HepG2 (cell line): ENCODE measurements around the gene AUTS2. TPM values are rescaled to one million over a fixed set of nuclear protein-coding genes. Genes with fewer than 3 reads are reported as not detected.

Experiments
- ATAC-seq: fragments of 200-7000 bp; cut with Tn5 transposase; 3 replicates; pipeline ENCODE4 v1.9.1; 2020; ENCODE audit warnings: mild to moderate bottlenecking, moderate library complexity
- BruUV-seq: library from RNA; stranded (reverse); fragments of 400-500 nt; replicated peaks from 2 replicates; lab custom pipeline; 2021; lab: Mats Ljungman, UMichigan
- CTCF ChIA-PET: fragments of 300-600 bp; formaldehyde crosslinking; extraction: SDS; loops from one replicate; lab custom pipeline; 2021; ENCODE audit warnings: low total read pairs, inconsistent platforms, low intra/inter-chr PET ratio; lab: Yijun Ruan, JAX
- POLR2A ChIA-PET: fragments of 350-600 bp; sonication (Branson Sonifier 250); formaldehyde crosslinking; loops from one replicate; lab custom pipeline; 2020; ENCODE audit warnings: antibody characterized with exemption, inconsistent platforms; lab: Yijun Ruan, JAX
- DNase-seq: peaks from one replicate; pipeline ENCODE4 v3.0.0-alpha.2; 2015; ENCODE audit warnings: low spot score
- FAIRE-seq: peaks from 3 replicates; lab custom pipeline; 2011; peaks lifted over from hg19 to GRCh38; lab: Jason Lieb, UNC
- H2AFZ ChIP-seq: one replicate; pipeline ENCODE4 v1.6.1; 2011; ENCODE audit warnings: low read length, inconsistent platforms
- H3K27ac ChIP-seq: fragments of 300-600 bp; 3 replicates; pipeline ENCODE4 v1.8.0; 2011; ENCODE audit warnings: mixed run types, mild to moderate bottlenecking, mixed read lengths, low read length, inconsistent platforms; ENCODE audit not compliant: insufficient read depth; ENCODE audit errors: extremely low read length
- H3K27me3 ChIP-seq, 2 experiments: fragments of 200-600 bp in 1 of 2; 2 replicates in 1 of 2; 3 replicates in 1 of 2; pipeline versions ENCODE4 v1.6.0 to v1.8.0; 2011; ENCODE audit warnings: low read length in 2 of 2, mild to moderate bottlenecking in 2 of 2, moderate library complexity in 2 of 2, inconsistent platforms in 1 of 2; ENCODE audit not compliant: insufficient read depth in 2 of 2, control insufficient read depth in 1 of 2
- H3K36me3 ChIP-seq, 2 experiments: fragments of 200-600 bp in 1 of 2; replicated peaks in 1 of 2; 2 replicates in 1 of 2; 3 replicates in 1 of 2; pipeline versions ENCODE4 v1.5.1 to v1.8.0; 2011; ENCODE audit warnings: low read length in 2 of 2, inconsistent platforms in 1 of 2; ENCODE audit not compliant: insufficient read depth in 2 of 2, control insufficient read depth in 1 of 2
- H3K4me1 ChIP-seq: 2 replicates; pipeline ENCODE4 v1.5.1; 2012; ENCODE audit warnings: low read length, inconsistent platforms; ENCODE audit not compliant: insufficient read depth
- H3K4me2 ChIP-seq: 2 replicates; pipeline ENCODE4 v1.6.0; 2011; ENCODE audit warnings: low read depth, low read length, inconsistent platforms
- H3K4me3 ChIP-seq, 3 experiments: fragments of 200-600 bp in 1 of 3; sonication (generic), shearing (Covaris generic) in 1 of 3; replicated peaks in 1 of 3; 2 replicates each; pipeline ENCODE4 v1.5.1; 2011 to 2016; ENCODE audit warnings: low read length in 3 of 3, inconsistent platforms in 2 of 3, low read depth in 2 of 3, mild to moderate bottlenecking in 2 of 3, control low read depth in 1 of 3, mixed read lengths in 1 of 3; ENCODE audit not compliant: insufficient read depth in 1 of 3
- H3K79me2 ChIP-seq: one replicate; pipeline ENCODE4 v1.6.1; 2011; ENCODE audit warnings: low read length, inconsistent platforms; ENCODE audit not compliant: insufficient read depth
- H3K9ac ChIP-seq: 2 replicates; pipeline ENCODE4 v1.6.0; 2011; ENCODE audit warnings: mild to moderate bottlenecking, low read depth, low read length, inconsistent platforms; ENCODE audit not compliant: insufficient read depth
- H3K9me3 ChIP-seq: 2 replicates; pipeline ENCODE4 v1.5.1; 2012; ENCODE audit warnings: mild to moderate bottlenecking, low read length
- H4K20me1 ChIP-seq: 2 replicates; pipeline ENCODE4 v1.6.0; 2011; ENCODE audit warnings: inconsistent platforms, mild to moderate bottlenecking, low read length, moderate library complexity; ENCODE audit not compliant: insufficient read depth
- AHR ChIP-seq: IDR thresholded peaks from 2 replicates; pipeline ENCODE4 v1.6.1; 2018; ENCODE audit warnings: missing genetic modification reagents, missing compliant biosample characterization
- BCL6 ChIP-seq: IDR thresholded peaks from 2 replicates; pipeline ENCODE4 v1.6.1; 2016; ENCODE audit warnings: missing genetic modification reagents, missing compliant biosample characterization
- BRCA1 ChIP-seq: sonication (generic); formaldehyde crosslinking; IDR thresholded peaks from 2 replicates; pipeline ENCODE4 v1.4.0; 2020; ENCODE audit warnings: missing genetic modification reagents
- GATAD2A ChIP-seq: IDR thresholded peaks from 2 replicates; pipeline ENCODE4 v1.6.1; 2016
- KDM3A ChIP-seq: IDR thresholded peaks from 2 replicates; pipeline ENCODE4 v1.6.1; 2018; ENCODE audit warnings: low read depth, missing compliant biosample characterization
- MAFF ChIP-seq: IDR thresholded peaks from 2 replicates; pipeline ENCODE4 v1.6.1; 2011; ENCODE audit warnings: low read depth, low read length, improper control_type of control experiment
- MEIS1 ChIP-seq: sonication (generic); formaldehyde crosslinking; IDR thresholded peaks from 2 replicates; pipeline ENCODE4 v1.9.0; 2021; ENCODE audit warnings: mild to moderate bottlenecking, missing genetic modification reagents, moderate library complexity, borderline replicate concordance
- NPAS2 ChIP-seq: sonication (generic); formaldehyde crosslinking; IDR thresholded peaks from 2 replicates; pipeline ENCODE4 v1.8.0; 2022; ENCODE audit warnings: mild to moderate bottlenecking, missing genetic modification reagents, borderline replicate concordance
- SMAD9 ChIP-seq: sonication (generic); formaldehyde crosslinking; IDR thresholded peaks from 2 replicates; pipeline ENCODE4 v1.5.1; 2020; ENCODE audit warnings: mild to moderate bottlenecking, missing genetic modification reagents
- ZNF251 ChIP-seq: sonication (generic); formaldehyde crosslinking; IDR thresholded peaks from 2 replicates; pipeline ENCODE4 v1.9.0; 2021; ENCODE audit warnings: mild to moderate bottlenecking, missing genetic modification reagents
- ZNF362 ChIP-seq: sonication (generic); formaldehyde crosslinking; IDR thresholded peaks from 2 replicates; pipeline ENCODE4 v1.4.0; 2020; ENCODE audit warnings: missing genetic modification reagents, mild to moderate bottlenecking, borderline replicate concordance
- ZNF432 ChIP-seq: sonication (generic); formaldehyde crosslinking; IDR thresholded peaks from 2 replicates; pipeline ENCODE4 v1.5.0; 2020; ENCODE audit warnings: missing genetic modification reagents, mild to moderate bottlenecking, borderline replicate concordance
- WGBS: methylation state at CpG from one replicate; pipeline ENCODE4 v1.1.6; 2017; ENCODE audit warnings: low lambda C conversion rate; 5-methylcytosine and 5-hydroxymethylcytosine counted together
- in situ Hi-C: cut with HindIII; loops from 2 replicates; pipeline ENCODE4 v1.10.0; 2017; ENCODE audit warnings: low pct_unique_long_range_greater_than_20kb; ENCODE audit not compliant: extremely low pct_ligation_motif_present
- intact Hi-C: fragments of 100-400 bp; cut with micrococcal nuclease; formaldehyde crosslinking; loops from one replicate; pipeline ENCODE4 v1.10.0; 2022; ENCODE audit not compliant: unreplicated experiment
- polyA plus RNA-seq, 8 experiments: library from polyadenylated mRNA; depleted of rRNA in 3 of 8; stranded (reverse) in 7 of 8; unstranded in 1 of 8; fragments of >200 nt; fragmentation: Illumina TruSeq in 4 of 8; extraction: Trizol in 4 of 8; gene quantifications; 2 replicates each; pipeline versions ENCODE4 v1.2.1 to v1.2.3, GENCODE V29; 2011 to 2016; ENCODE audit warnings: low read depth in 4 of 8, missing spikeins in 1 of 8, mixed read lengths in 1 of 8; ENCODE audit not compliant: insufficient read depth in 1 of 8
- total RNA-seq, 5 experiments: library from RNA; depleted of rRNA; stranded (reverse); fragments of >200 nt; fragmentation: Illumina TruSeq; extraction: Trizol; gene quantifications; 2 replicates each; pipeline ENCODE4 v1.2.3, GENCODE V29; 2016; ENCODE audit warnings: low read depth in 1 of 5
- TF ChIP-seq, protein P1 (sequence below): sonication (generic); formaldehyde crosslinking; IDR thresholded peaks from 2 replicates; pipeline ENCODE4 v1.4.0; 2020; ENCODE audit warnings: missing genetic modification reagents
- TF ChIP-seq, protein P2 (sequence below), 2 experiments: sonication (generic) in 1 of 2; formaldehyde crosslinking in 1 of 2; IDR thresholded peaks; 2 replicates each; pipeline versions ENCODE4 v1.6.1 to v1.9.0; 2014 to 2022; ENCODE audit warnings: antibody characterized with exemption in 1 of 2, borderline replicate concordance in 1 of 2, inconsistent platforms in 1 of 2, low read depth in 1 of 2, missing genetic modification reagents in 1 of 2
- TF ChIP-seq, protein P3 (sequence below): sonication (generic); formaldehyde crosslinking; IDR thresholded peaks from 2 replicates; pipeline ENCODE4 v1.5.1; 2020; ENCODE audit warnings: missing genetic modification reagents, mild to moderate bottlenecking, borderline replicate concordance

AUTS2 gene
- total and polyA plus RNA-seq, 2 of the 13 experiments (the other 11 are each of a cell fraction or from before 2014, with no cell fraction given) = 0.38 TPM; not detected in 1

GRCh38 chr7:70585071-70585470, 986.8 kb downstream of the AUTS2 start:
- 0% methylated on average over 1 of the region's 4 CpGs for WGBS
- Histone ChIP-seq H3K9ac (no peak overlapping the region), H3K4me2 (no peak overlapping the region), H3K9me3 (no peaks in the 10 kb centered on the region), H3K27ac (no peak overlapping the region), H3K4me1 (peaks cover 11% of the 10 kb centered on the region), H3K36me3 (no peaks in the 10 kb centered on the region), H3K4me3 (no peak overlapping the region), H3K79me2 (no peaks in the 10 kb centered on the region), H4K20me1 (no peaks in the 10 kb centered on the region), H2AFZ (no peak overlapping the region), H3K27me3 (no peaks in the 10 kb centered on the region; a peak in 2 of 5 replicates)
- in situ Hi-C loops = no loop called here
- no TSS peak for BruUV-seq
- DNase-seq = no peak
- CTCF ChIA-PET = no interaction called here
- intact Hi-C loops = no loop called here
- FAIRE-seq = no peak
- POLR2A ChIA-PET = no interaction called here
- ATAC-seq = no peak; the same call in 2 of the 3 replicates
- TF ChIP-seq, protein P1, sequence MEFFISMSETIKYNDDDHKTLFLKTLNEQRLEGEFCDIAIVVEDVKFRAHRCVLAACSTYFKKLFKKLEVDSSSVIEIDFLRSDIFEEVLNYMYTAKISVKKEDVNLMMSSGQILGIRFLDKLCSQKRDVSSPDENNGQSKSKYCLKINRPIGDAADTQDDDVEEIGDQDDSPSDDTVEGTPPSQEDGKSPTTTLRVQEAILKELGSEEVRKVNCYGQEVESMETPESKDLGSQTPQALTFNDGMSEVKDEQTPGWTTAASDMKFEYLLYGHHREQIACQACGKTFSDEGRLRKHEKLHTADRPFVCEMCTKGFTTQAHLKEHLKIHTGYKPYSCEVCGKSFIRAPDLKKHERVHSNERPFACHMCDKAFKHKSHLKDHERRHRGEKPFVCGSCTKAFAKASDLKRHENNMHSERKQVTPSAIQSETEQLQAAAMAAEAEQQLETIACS (CRISPR knock-in tag) = no peak
- TF ChIP-seq BRCA1 (CRISPR knock-in tag) (no peak), SMAD9 (CRISPR knock-in tag) (no peak), ZNF432 (CRISPR knock-in tag) (no peak), AHR (CRISPR knock-in tag) (no peak), GATAD2A (CRISPR knock-in tag) (no peak), ZNF362 (no peak), MAFF (no peak), KDM3A (CRISPR knock-in tag) (no peak), BCL6 (no peak), NPAS2 (CRISPR knock-in tag) (no peak), MEIS1 (CRISPR knock-in tag) (no peak), ZNF251 (CRISPR knock-in tag) (no peak)
- TF ChIP-seq, protein P2, sequence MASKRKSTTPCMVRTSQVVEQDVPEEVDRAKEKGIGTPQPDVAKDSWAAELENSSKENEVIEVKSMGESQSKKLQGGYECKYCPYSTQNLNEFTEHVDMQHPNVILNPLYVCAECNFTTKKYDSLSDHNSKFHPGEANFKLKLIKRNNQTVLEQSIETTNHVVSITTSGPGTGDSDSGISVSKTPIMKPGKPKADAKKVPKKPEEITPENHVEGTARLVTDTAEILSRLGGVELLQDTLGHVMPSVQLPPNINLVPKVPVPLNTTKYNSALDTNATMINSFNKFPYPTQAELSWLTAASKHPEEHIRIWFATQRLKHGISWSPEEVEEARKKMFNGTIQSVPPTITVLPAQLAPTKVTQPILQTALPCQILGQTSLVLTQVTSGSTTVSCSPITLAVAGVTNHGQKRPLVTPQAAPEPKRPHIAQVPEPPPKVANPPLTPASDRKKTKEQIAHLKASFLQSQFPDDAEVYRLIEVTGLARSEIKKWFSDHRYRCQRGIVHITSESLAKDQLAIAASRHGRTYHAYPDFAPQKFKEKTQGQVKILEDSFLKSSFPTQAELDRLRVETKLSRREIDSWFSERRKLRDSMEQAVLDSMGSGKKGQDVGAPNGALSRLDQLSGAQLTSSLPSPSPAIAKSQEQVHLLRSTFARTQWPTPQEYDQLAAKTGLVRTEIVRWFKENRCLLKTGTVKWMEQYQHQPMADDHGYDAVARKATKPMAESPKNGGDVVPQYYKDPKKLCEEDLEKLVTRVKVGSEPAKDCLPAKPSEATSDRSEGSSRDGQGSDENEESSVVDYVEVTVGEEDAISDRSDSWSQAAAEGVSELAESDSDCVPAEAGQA (IDR thresholded peaks at IDR 0.05; ENCODE audit: low read depth) = no peak
- TF ChIP-seq, protein P2 (CRISPR knock-in tag; IDR thresholded peaks at IDR 0.05; ENCODE audit: borderline replicate concordance) = no peak
- TF ChIP-seq, protein P3, sequence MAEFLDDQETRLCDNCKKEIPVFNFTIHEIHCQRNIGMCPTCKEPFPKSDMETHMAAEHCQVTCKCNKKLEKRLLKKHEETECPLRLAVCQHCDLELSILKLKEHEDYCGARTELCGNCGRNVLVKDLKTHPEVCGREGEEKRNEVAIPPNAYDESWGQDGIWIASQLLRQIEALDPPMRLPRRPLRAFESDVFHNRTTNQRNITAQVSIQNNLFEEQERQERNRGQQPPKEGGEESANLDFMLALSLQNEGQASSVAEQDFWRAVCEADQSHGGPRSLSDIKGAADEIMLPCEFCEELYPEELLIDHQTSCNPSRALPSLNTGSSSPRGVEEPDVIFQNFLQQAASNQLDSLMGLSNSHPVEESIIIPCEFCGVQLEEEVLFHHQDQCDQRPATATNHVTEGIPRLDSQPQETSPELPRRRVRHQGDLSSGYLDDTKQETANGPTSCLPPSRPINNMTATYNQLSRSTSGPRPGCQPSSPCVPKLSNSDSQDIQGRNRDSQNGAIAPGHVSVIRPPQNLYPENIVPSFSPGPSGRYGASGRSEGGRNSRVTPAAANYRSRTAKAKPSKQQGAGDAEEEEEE (CRISPR knock-in tag) = no peak
